ENCODE data around the gene NT5M. TPM values are rescaled to one million over a fixed set of nuclear protein-coding genes. Genes with fewer than 3 reads are reported as not detected.
"Not testable (repeated sequence)": the region's sequence is repeated elsewhere in the genome, so short reads cannot be mapped to it uniquely, and the experiment has no call there.

Gene NT5M
- total RNA-seq, 1 experiment from 2014 or later, result 6.6 TPM

DNA sequence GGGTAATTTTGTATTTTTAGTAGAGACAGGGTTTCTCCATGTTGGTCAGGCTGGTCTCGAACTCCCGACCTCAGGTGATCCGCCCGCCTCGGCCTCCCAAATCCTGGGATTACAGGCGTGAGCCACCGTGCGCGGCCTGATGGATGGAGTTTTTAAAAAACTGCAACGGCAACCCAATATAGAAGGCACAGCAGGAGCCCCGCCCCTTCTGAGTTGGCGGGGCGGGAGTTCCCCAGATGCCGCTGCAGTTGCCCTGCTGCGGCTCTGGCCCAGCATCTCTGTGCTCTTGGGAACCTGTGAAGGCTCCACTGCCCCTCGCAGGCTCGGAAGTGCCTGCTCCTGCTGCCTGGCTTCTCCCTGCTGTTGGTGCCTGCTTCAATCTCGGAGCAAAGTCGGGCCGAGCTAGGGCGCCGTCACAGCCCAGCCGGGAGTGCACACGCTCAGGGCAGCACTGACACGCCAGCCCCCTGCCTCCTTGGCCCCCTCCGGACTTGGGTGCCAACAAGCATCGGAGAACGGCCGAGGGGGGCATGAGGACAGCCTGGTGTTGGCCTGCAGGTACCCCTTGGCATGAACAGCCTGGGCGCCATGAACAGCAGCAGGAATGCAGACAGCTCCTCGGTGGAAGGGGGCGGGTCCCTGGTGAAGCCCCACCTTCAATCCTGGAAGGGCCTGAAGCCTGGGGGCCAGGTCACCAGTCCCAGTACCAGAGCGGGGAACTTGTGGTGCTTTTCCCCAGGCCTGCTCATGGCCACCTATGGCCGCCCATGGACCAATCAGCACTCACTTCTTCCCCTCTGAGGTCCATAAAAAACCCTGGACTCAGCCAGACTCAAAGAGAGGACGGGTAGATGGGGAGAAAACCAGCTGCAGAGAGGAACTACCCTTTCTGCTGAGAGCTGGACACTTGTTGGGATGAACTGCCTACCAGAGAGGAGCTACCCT, 2.3 kb upstream of the NT5M start:
- Mint-ChIP-seq H3K36me3 (ENCODE audit: insufficient read depth in 1 of 3, low read depth in 3 of 3) (no peaks in the 10 kb centered on the region; a peak in 1 of 7 replicates), H3K4me1 (peaks cover 22 to 36% of the 10 kb centered on the region in 2 experiments), H3K27ac (peak overlapping the region in 2 of 3 experiments; percentile 74 to 82; a peak in 3 of 7 replicates), H3K4me3 (peak overlapping the region; percentile 64 to 93), H3K9me3 (no peaks in the 10 kb centered on the region), H3K27me3 (ENCODE audit: low read depth) (peaks cover 11% of the 10 kb centered on the region)
- Histone ChIP-seq H3K23ac (ENCODE audit: insufficient read length, low read depth, low read length) (no peak overlapping the region), H4K8ac (replicated peaks; ENCODE audit: insufficient read length, low read depth, low read length) (no peak overlapping the region), H3K79me2 (ENCODE audit: insufficient read depth, low read length) (no peaks in the 10 kb centered on the region), H4K5ac (ENCODE audit: insufficient read length, low read depth, low read length) (no peak overlapping the region), H2BK12ac (ENCODE audit: insufficient read length, low read depth, low read length) (no peak overlapping the region), H3K27ac (ENCODE audit: insufficient read length, low read depth, low read length) (no peak overlapping the region), H3K23me2 (ENCODE audit: insufficient read length, low read depth, low read length, poor library complexity, severe bottlenecking) (no peaks in the 10 kb centered on the region), H3K18ac (ENCODE audit: insufficient read length, low read depth, low read length) (peak overlapping the region; percentile 41), H3K14ac (ENCODE audit: insufficient read depth, low read length) (peak overlapping the region; percentile 4; the same call in 1 of the 2 replicates), H4K20me1 (ENCODE audit: control insufficient read depth, insufficient read depth, insufficient read length) (no peaks in the 10 kb centered on the region), H3K27me3 (ENCODE audit: insufficient read depth, low read length) (no peaks in the 10 kb centered on the region), H3K4me2 (ENCODE audit: insufficient read depth, insufficient read length, low read length) (peak overlapping the region; percentile 54), H2BK15ac (ENCODE audit: low read depth, low read length) (no peak overlapping the region), H4K91ac (ENCODE audit: insufficient read length, low read depth, low read length) (no peak overlapping the region), H2AK5ac (ENCODE audit: insufficient read length, low read length) (no peak overlapping the region), H3K4me1 (ENCODE audit: insufficient read depth, low read length) (no peaks in the 10 kb centered on the region), H3K4ac (ENCODE audit: low read depth, low read length) (no peak overlapping the region), H2AFZ (ENCODE audit: low read length) (no peak overlapping the region), H3K9me3 (ENCODE audit: control insufficient read depth, low read depth, low read length) (no peaks in the 10 kb centered on the region), H3K9ac (ENCODE audit: extremely low read depth, insufficient read length, low read length) (no peak overlapping the region), H3K79me1 (ENCODE audit: insufficient read depth, low read depth, low read length, poor library complexity, severe bottlenecking) (no peaks in the 10 kb centered on the region), H3K56ac (ENCODE audit: insufficient read length, low read depth, low read length) (no peak overlapping the region), H2BK5ac (ENCODE audit: insufficient read length, low read length) (no peak overlapping the region), H3T11ph (ENCODE audit: low read length) (no peak overlapping the region), H2BK20ac (ENCODE audit: low read depth, low read length, poor library complexity, severe bottlenecking) (no peak overlapping the region), H2BK120ac (ENCODE audit: low read depth, low read length, poor library complexity, severe bottlenecking) (no peak overlapping the region)
- TF ChIP-seq, protein P1, sequence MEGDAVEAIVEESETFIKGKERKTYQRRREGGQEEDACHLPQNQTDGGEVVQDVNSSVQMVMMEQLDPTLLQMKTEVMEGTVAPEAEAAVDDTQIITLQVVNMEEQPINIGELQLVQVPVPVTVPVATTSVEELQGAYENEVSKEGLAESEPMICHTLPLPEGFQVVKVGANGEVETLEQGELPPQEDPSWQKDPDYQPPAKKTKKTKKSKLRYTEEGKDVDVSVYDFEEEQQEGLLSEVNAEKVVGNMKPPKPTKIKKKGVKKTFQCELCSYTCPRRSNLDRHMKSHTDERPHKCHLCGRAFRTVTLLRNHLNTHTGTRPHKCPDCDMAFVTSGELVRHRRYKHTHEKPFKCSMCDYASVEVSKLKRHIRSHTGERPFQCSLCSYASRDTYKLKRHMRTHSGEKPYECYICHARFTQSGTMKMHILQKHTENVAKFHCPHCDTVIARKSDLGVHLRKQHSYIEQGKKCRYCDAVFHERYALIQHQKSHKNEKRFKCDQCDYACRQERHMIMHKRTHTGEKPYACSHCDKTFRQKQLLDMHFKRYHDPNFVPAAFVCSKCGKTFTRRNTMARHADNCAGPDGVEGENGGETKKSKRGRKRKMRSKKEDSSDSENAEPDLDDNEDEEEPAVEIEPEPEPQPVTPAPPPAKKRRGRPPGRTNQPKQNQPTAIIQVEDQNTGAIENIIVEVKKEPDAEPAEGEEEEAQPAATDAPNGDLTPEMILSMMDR (conservative IDR thresholded peaks at IDR 0.05), result no peak
- peak; percentile 99 for DNase-seq
- WGBS (ENCODE audit: extremely low coverage, insufficient read length, low lambda C conversion rate), result no CpG with 5 or more reads among the region's 35 CpGs

DNA sequence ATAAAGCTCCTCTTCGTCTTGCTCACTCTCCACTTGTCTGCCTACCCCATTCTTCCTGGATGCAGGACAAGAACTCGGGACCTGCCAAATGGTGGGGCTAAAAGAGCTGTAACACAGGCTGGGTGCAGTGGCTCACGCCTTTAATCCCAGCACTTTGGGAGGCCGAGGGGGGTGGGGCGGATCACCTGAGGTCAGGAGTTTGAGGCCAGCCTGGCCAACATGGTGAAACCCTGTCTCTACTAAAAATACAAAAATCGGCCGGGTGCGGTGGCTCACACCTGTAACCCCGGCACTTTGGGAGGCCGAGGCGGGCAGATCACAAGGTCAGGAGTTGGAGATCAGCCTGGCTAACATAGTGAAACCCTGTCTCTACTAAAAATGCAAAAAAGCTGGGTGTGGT, 1.5 kb upstream of the NT5M start:
- not testable (repeated sequence) for H3K9me3 ChIP-seq (ENCODE audit: control insufficient read depth, low read depth, low read length); H3K9ac ChIP-seq (ENCODE audit: extremely low read depth, insufficient read length, low read length); H2BK120ac ChIP-seq (ENCODE audit: low read depth, low read length, poor library complexity, severe bottlenecking); H2AFZ ChIP-seq (ENCODE audit: low read length); H4K20me1 ChIP-seq (ENCODE audit: control insufficient read depth, insufficient read depth, insufficient read length); H4K91ac ChIP-seq (ENCODE audit: insufficient read length, low read depth, low read length); H3K9me3 Mint-ChIP-seq; H3K27me3 ChIP-seq (ENCODE audit: insufficient read depth, low read length); H3K27ac ChIP-seq (ENCODE audit: insufficient read length, low read depth, low read length); H4K8ac ChIP-seq (replicated peaks; ENCODE audit: insufficient read length, low read depth, low read length); H2BK15ac ChIP-seq (ENCODE audit: low read depth, low read length); H3K36me3 Mint-ChIP-seq (ENCODE audit: insufficient read depth in 1 of 3, low read depth in 3 of 3); H3K4me1 ChIP-seq (ENCODE audit: insufficient read depth, low read length); H3K56ac ChIP-seq (ENCODE audit: insufficient read length, low read depth, low read length); H2AK5ac ChIP-seq (ENCODE audit: insufficient read length, low read length); H3K18ac ChIP-seq (ENCODE audit: insufficient read length, low read depth, low read length); H3K79me2 ChIP-seq (ENCODE audit: insufficient read depth, low read length); H2BK20ac ChIP-seq (ENCODE audit: low read depth, low read length, poor library complexity, severe bottlenecking); H3K14ac ChIP-seq (ENCODE audit: insufficient read depth, low read length); H3K23ac ChIP-seq (ENCODE audit: insufficient read length, low read depth, low read length); H3K23me2 ChIP-seq (ENCODE audit: insufficient read length, low read depth, low read length, poor library complexity, severe bottlenecking); H3K4ac ChIP-seq (ENCODE audit: low read depth, low read length); H3T11ph ChIP-seq (ENCODE audit: low read length); H4K5ac ChIP-seq (ENCODE audit: insufficient read length, low read depth, low read length); H2BK5ac ChIP-seq (ENCODE audit: insufficient read length, low read length); H3K79me1 ChIP-seq (ENCODE audit: insufficient read depth, low read depth, low read length, poor library complexity, severe bottlenecking); H2BK12ac ChIP-seq (ENCODE audit: insufficient read length, low read depth, low read length); DNase-seq
- peak overlapping the region; percentile 54 for H3K4me2 ChIP-seq (ENCODE audit: insufficient read depth, insufficient read length, low read length)
- Mint-ChIP-seq H3K4me1 (peaks cover 20 to 33% of the 10 kb centered on the region in 2 experiments), H3K4me3 (peak overlapping the region; percentile 64 to 93), H3K27ac (peak overlapping the region in 2 of 3 experiments; percentile 74 to 82; a peak in 2 of 7 replicates), H3K27me3 (ENCODE audit: low read depth) (peaks cover 11% of the 10 kb centered on the region)
- no CpG with 5 or more reads among the region's 11 CpGs for WGBS (ENCODE audit: extremely low coverage, insufficient read length, low lambda C conversion rate)

All from H9 (cell line).